CD14-positive monocyte (primary cell): ENCODE results near the gene CNN3. TPM values are rescaled to one million over a fixed set of nuclear protein-coding genes. Genes with fewer than 3 reads are reported as not detected.

Source experiments
- DNase-seq, 3 donors: peaks; one replicate each; pipeline ENCODE4 v3.0.0-alpha.2; 2011 to 2022
- H2AFZ ChIP-seq: 2 replicates; pipeline ENCODE4 v1.6.0; 2012; ENCODE audit warnings: mild to moderate bottlenecking, low read depth, low read length, inconsistent platforms; ENCODE audit not compliant: insufficient read depth, poor library complexity, severe bottlenecking
- H3K27ac ChIP-seq, 2 donors: 1 replicate in 1 of 2; 2 replicates in 1 of 2; pipeline ENCODE4 v1.5.1; 2012 to 2013; ENCODE audit warnings: low read length in 2 of 2, control low read depth in 1 of 2, inconsistent platforms in 1 of 2, low read depth in 1 of 2, mild to moderate bottlenecking in 1 of 2
- H3K27me3 ChIP-seq, 2 donors: one replicate each; pipeline versions ENCODE4 v1.6.0 to v1.6.1; 2011 to 2013; ENCODE audit warnings: low read length in 2 of 2; ENCODE audit not compliant: control insufficient read depth in 2 of 2, insufficient read depth in 2 of 2
- H3K36me3 ChIP-seq, 2 donors: replicated peaks in 1 of 2; 1 replicate in 1 of 2; 2 replicates in 1 of 2; pipeline versions ENCODE4 v1.5.1 to v1.6.1; 2012 to 2013; ENCODE audit warnings: low read length in 2 of 2, control low read depth in 1 of 2, inconsistent platforms in 1 of 2, mild to moderate bottlenecking in 1 of 2; ENCODE audit not compliant: insufficient read depth in 2 of 2, control insufficient read depth in 1 of 2
- H3K4me1 ChIP-seq, 2 donors: 1 replicate in 1 of 2; 2 replicates in 1 of 2; pipeline versions ENCODE4 v1.5.1 to v1.6.1; 2012 to 2013; ENCODE audit warnings: low read length in 2 of 2, control low read depth in 1 of 2, inconsistent platforms in 1 of 2, mild to moderate bottlenecking in 1 of 2, moderate library complexity in 1 of 2; ENCODE audit not compliant: insufficient read depth in 2 of 2, control insufficient read depth in 1 of 2
- H3K4me2 ChIP-seq: replicated peaks from 2 replicates; pipeline ENCODE3; 2012; ENCODE audit warnings: low read length, moderate library complexity, mild to moderate bottlenecking; ENCODE audit not compliant: poor library complexity, severe bottlenecking; ENCODE audit errors: extremely low read depth
- H3K4me3 ChIP-seq, 3 experiments: fragments of 200-600 bp in 1 of 3; sonication (generic) in 1 of 3; replicated peaks in 1 of 3; 1 replicate in 2 of 3; 2 replicates in 1 of 3; pipeline ENCODE4 v1.5.1; 2011 to 2013; ENCODE audit warnings: low read length in 3 of 3, mild to moderate bottlenecking in 3 of 3, control low read depth in 2 of 3, low read depth in 2 of 3, inconsistent platforms in 1 of 3, moderate library complexity in 1 of 3
- H3K79me2 ChIP-seq: 2 replicates; pipeline ENCODE4 v1.6.0; 2012; ENCODE audit warnings: mild to moderate bottlenecking, control low read depth, inconsistent platforms, low read length, moderate library complexity; ENCODE audit not compliant: insufficient read depth
- H3K9ac ChIP-seq: 2 replicates; pipeline ENCODE4 v1.6.0; 2017; ENCODE audit warnings: low read length, mild to moderate bottlenecking; ENCODE audit not compliant: insufficient read depth, poor library complexity, severe bottlenecking
- H3K9me3 ChIP-seq, 2 donors: replicated peaks in 1 of 2; 1 replicate in 1 of 2; 2 replicates in 1 of 2; pipeline versions ENCODE4 v1.5.1 to v1.6.1; 2012 to 2013; ENCODE audit warnings: low read length in 2 of 2, control low read depth in 1 of 2; ENCODE audit not compliant: control insufficient read depth in 1 of 2, insufficient read depth in 1 of 2
- H4K20me1 ChIP-seq: 2 replicates; pipeline ENCODE4 v1.6.0; 2012; ENCODE audit warnings: mild to moderate bottlenecking, low read length, control low read depth, moderate library complexity; ENCODE audit not compliant: insufficient read depth
- H3K27ac Mint-ChIP-seq, 7 donors: one replicate each; pipeline ENCODE4 v1.8.0; 2020; ENCODE audit warnings: mild to moderate bottlenecking in 7 of 7, mixed read lengths in 7 of 7, moderate library complexity in 6 of 7, inconsistent platforms in 2 of 7
- H3K27me3 Mint-ChIP-seq, 3 donors: one replicate each; pipeline ENCODE4 v1.8.0; 2021 to 2022; ENCODE audit warnings: low read depth in 3 of 3, mild to moderate bottlenecking in 3 of 3, mixed read lengths in 3 of 3, moderate library complexity in 3 of 3, inconsistent platforms in 1 of 3
- H3K36me3 Mint-ChIP-seq, 2 donors: one replicate each; pipeline ENCODE4 v1.8.0; 2020; ENCODE audit warnings: mixed read lengths in 2 of 2, inconsistent platforms in 1 of 2, mild to moderate bottlenecking in 1 of 2
- H3K4me1 Mint-ChIP-seq: one replicate; pipeline ENCODE4 v1.8.0; 2020; ENCODE audit warnings: mild to moderate bottlenecking, mixed read lengths
- H3K4me3 Mint-ChIP-seq, 2 donors: one replicate each; pipeline ENCODE4 v1.8.0; 2020; ENCODE audit warnings: mild to moderate bottlenecking in 2 of 2, mixed read lengths in 2 of 2, moderate library complexity in 1 of 2
- H3K9me3 Mint-ChIP-seq, 7 donors: one replicate each; pipeline ENCODE4 v1.8.0; 2020 to 2022; ENCODE audit warnings: mixed read lengths in 7 of 7, mild to moderate bottlenecking in 6 of 7, moderate library complexity in 6 of 7, inconsistent platforms in 2 of 7
- CTCF ChIP-seq: fragments of 200-600 bp; IDR thresholded peaks from one replicate; pipeline ENCODE4 v1.8.0; 2022; ENCODE audit warnings: antibody characterized with exemption, mild to moderate bottlenecking
- WGBS: methylation state at CpG from one replicate; pipeline ENCODE4 v1.1.5; 2013; ENCODE audit warnings: missing lambda C conversion rate; ENCODE audit not compliant: insufficient coverage; 5-methylcytosine and 5-hydroxymethylcytosine counted together
- intact Hi-C, 2 donors: fragments of 100-400 bp; cut with micrococcal nuclease; formaldehyde crosslinking; loops; one replicate each; pipeline versions ENCODE4 v1.15.0 to v1.15.1; 2023
- polyA plus RNA-seq, 3 donors: library from polyadenylated mRNA; depleted of rRNA in 1 of 3; unstranded in 2 of 3; stranded (reverse) in 1 of 3; fragments of 300-500 nt in 2 of 3; fragments of >200 nt in 1 of 3; fragmentation: Illumina TruSeq in 2 of 3; gene quantifications; 1 replicate in 2 of 3; 2 replicates in 1 of 3; pipeline ENCODE4 v1.2.3, GENCODE V29; 2012 to 2021

Gene CNN3
- polyA plus RNA-seq, 3 donors, result 0.08 to 0.09 (median 0.08) TPM

DNA sequence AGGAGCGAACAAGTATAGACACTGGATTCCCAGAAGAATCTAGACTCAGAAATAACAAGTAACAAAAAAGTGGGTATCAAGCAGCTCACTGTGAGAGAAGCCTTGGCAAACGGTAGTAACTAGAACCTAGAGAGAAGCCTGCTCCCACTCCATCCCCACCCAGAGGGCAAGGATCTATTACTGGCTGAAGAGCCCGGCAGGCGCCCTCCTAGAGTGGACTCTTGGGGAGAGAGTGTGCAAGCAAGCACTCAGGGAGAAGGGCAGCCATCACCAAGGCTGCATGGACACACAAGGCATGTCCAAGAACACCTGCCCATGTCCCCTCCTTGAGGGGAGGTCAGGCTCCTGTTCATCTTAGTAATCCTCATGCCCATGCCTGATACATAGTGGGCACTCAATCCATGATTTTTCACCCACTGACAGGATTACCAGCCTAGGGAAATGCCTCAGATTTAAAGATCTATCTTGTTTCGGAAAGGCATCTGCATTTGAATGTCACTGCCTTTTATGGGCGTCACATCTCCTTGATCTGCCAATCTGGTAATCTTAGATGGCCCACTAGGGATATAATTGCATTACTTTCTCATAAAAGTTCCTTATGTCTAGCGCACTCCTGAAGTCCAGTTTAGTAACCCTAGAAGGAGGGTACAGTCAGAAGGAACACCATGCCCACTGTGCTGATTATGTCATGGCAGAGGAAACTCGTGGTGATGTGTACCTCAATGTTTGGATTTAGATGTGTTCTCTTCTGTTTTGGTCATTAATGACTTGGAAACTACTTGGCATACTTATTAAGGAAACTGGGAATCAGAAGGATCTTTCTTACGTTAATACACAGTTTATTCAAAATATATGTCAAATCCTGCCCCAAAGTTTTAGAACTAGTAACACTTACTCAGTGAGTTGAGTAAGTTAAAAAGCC, 14.4 kb downstream of the CNN3 start:
- H3K27me3 Mint-ChIP-seq, result peaks cover 3 to 16% (median 6%) of the 10 kb centered on the region in 3 donors
- H3K9me3 Mint-ChIP-seq, result peaks cover 0 to 12% (median 4%) of the 10 kb centered on the region in 7 donors
- no peaks in the 10 kb centered on the region for H3K9me3 ChIP-seq
- H3K27ac ChIP-seq, result no peak overlapping the region
- H3K4me2 ChIP-seq, result no peak overlapping the region
- H3K9ac ChIP-seq, result no peak overlapping the region
- TF ChIP-seq CTCF, result no peak
- H2AFZ ChIP-seq, result no peak overlapping the region
- H3K4me3 Mint-ChIP-seq, result no peak overlapping the region
- H3K4me1 Mint-ChIP-seq, result no peaks in the 10 kb centered on the region
- no peak for DNase-seq
- H3K36me3 Mint-ChIP-seq, result no peaks in the 10 kb centered on the region
- no peaks in the 10 kb centered on the region for H4K20me1 ChIP-seq
- H3K79me2 ChIP-seq, result no peaks in the 10 kb centered on the region
- H3K4me1 ChIP-seq, result no peaks in the 10 kb centered on the region
- no peak overlapping the region for H3K27ac Mint-ChIP-seq
- H3K4me3 ChIP-seq, result no peak overlapping the region
- H3K27me3 ChIP-seq, result no peaks in the 10 kb centered on the region
- WGBS, result 100% methylated on average over 4 of the region's 9 CpGs
- intact Hi-C loops, result no loop called here
- H3K36me3 ChIP-seq, result no peaks in the 10 kb centered on the region

DNA sequence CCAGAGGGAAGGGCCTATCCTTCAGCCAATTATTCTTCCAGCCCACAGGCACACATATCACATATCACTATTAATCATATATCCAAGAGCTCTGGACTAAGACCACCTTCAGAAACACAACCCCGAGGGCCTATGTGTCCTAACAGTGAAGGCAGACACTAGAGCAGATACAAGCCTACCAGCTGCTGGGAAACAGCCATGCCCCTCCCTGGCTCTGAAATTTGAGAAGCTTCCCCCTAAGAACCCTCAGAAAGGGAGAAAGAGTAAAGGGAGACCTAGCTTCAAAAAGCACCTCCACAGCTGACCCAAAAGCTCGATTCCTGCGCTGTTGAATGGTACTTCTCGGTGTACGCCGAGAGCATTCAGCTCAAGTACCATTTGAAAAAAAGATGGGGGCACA, 17.4 kb downstream of the CNN3 start:
- H3K27ac ChIP-seq, result no peak overlapping the region
- H3K4me3 ChIP-seq, result no peak overlapping the region
- Mint-ChIP-seq H3K4me3 (no peak overlapping the region), H3K9me3 (peaks cover 0 to 12% (median 4%) of the 10 kb centered on the region in 7 donors), H3K27me3 (peaks cover 2 to 13% (median 6%) of the 10 kb centered on the region in 3 donors), H3K4me1 (no peaks in the 10 kb centered on the region), H3K27ac (no peak overlapping the region), H3K36me3 (no peaks in the 10 kb centered on the region)
- H3K9ac ChIP-seq, result no peak overlapping the region
- H3K4me1 ChIP-seq, result no peaks in the 10 kb centered on the region
- H3K36me3 ChIP-seq, result no peaks in the 10 kb centered on the region
- TF ChIP-seq CTCF, result no peak
- no peak for DNase-seq
- no peaks in the 10 kb centered on the region for H3K9me3 ChIP-seq
- no peaks in the 10 kb centered on the region for H3K79me2 ChIP-seq
- intact Hi-C loops, result no loop called here
- WGBS, result no CpG with 5 or more reads among the region's 6 CpGs
- H4K20me1 ChIP-seq, result no peaks in the 10 kb centered on the region
- H3K27me3 ChIP-seq, result no peaks in the 10 kb centered on the region
- no peak overlapping the region for H2AFZ ChIP-seq
- no peak overlapping the region for H3K4me2 ChIP-seq
